Measurements from ENCODE around the gene STK39.

Gene STK39

DNA sequence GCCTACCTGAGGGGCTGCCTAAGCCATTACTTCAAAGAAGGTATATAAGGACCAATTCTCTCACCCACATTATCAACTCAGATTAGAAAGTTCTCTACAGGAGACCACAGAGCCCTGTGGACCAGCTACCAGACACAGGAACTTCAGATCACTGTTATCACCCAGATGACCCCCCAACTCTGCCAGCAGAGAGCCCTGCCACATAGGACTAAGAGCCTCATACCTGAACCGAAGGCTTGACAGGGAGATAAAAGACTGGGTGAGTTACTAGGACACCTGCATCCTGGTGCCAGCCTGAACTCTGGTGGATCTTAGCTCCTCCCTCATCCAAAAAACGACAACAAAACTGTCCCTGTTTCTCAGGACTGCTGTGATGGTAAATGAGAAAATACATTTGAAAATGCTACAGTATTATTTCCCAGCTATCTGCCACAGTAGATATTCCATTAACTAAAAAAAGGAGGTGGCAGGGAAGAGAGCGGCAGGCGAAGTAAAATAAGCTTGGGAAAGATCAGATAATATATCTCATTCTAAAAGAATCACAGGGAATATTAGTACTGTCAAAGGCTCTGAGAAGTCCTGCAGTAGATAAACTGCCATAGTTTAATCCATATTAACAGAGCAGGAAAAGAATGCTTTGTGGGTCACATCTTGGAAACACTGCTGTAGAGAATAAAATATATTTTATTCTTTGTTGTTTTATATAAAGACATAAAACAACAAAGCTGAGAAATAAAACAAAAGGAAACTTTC lies 79.7 kb downstream of the STK39 start:
- no peak overlapping the region for H3K27ac ChIP-seq (replicated peaks)
- no peak for DNase-seq (ENCODE audit: low read depth in 1 of 2, low spot score in 1 of 2)
- no peaks in the 10 kb centered on the region for H3K27me3 ChIP-seq (ENCODE audit: insufficient read depth, poor library complexity, severe bottlenecking)

DNA sequence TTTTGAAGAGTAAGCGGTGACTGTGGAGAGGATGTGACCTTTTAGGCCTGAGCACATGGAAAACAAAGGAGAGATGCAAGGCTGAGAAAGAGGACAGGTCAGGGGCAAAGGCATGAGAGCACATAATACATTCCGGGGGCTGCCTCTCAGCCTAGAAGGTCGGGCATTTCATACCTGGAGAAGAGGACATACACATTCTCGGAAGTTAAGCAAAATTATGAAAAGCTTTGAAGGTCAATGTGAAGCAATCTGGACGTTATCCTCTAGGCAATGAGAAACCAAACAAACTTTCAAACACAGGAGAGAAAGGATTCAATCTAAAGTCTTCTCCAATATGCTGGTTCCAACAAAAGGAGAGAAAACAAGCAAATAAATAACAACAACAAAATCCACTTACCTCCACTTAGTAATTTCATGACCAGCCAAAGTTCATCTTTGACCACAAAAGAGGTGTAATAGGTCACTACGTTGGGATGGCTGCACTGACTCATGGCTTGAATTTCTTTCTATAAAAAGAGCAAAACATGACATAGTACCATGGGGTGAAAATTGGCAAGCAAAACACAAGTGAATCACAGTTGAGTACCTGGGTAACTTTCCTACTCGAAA lies 80.4 kb downstream of the STK39 start:
- no peak for DNase-seq (ENCODE audit: low read depth in 1 of 2, low spot score in 1 of 2)
- H3K27ac ChIP-seq (replicated peaks), result no peak overlapping the region
- no peaks in the 10 kb centered on the region for H3K27me3 ChIP-seq (ENCODE audit: insufficient read depth, poor library complexity, severe bottlenecking)
- H3K4me3 ChIP-seq (replicated peaks; ENCODE audit: insufficient read depth, low read length), result no peak overlapping the region
- TF ChIP-seq POLR2AphosphoS5 (IDR thresholded peaks at IDR 0.05; ENCODE audit: low read depth) (no peak), SPI1 (IDR thresholded peaks at IDR 0.05; ENCODE audit: borderline replicate concordance, low read depth) (no peak)
- TF ChIP-seq, protein P1, sequence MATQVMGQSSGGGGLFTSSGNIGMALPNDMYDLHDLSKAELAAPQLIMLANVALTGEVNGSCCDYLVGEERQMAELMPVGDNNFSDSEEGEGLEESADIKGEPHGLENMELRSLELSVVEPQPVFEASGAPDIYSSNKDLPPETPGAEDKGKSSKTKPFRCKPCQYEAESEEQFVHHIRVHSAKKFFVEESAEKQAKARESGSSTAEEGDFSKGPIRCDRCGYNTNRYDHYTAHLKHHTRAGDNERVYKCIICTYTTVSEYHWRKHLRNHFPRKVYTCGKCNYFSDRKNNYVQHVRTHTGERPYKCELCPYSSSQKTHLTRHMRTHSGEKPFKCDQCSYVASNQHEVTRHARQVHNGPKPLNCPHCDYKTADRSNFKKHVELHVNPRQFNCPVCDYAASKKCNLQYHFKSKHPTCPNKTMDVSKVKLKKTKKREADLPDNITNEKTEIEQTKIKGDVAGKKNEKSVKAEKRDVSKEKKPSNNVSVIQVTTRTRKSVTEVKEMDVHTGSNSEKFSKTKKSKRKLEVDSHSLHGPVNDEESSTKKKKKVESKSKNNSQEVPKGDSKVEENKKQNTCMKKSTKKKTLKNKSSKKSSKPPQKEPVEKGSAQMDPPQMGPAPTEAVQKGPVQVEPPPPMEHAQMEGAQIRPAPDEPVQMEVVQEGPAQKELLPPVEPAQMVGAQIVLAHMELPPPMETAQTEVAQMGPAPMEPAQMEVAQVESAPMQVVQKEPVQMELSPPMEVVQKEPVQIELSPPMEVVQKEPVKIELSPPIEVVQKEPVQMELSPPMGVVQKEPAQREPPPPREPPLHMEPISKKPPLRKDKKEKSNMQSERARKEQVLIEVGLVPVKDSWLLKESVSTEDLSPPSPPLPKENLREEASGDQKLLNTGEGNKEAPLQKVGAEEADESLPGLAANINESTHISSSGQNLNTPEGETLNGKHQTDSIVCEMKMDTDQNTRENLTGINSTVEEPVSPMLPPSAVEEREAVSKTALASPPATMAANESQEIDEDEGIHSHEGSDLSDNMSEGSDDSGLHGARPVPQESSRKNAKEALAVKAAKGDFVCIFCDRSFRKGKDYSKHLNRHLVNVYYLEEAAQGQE (IDR thresholded peaks at IDR 0.05; ENCODE audit: insufficient replicate concordance, low read depth), result no peak

More for the DNA sequence above, 79.7 kb downstream of the STK39 start:
- no peak overlapping the region for H3K4me3 ChIP-seq (replicated peaks; ENCODE audit: insufficient read depth, low read length)
- TF ChIP-seq, protein P2, sequence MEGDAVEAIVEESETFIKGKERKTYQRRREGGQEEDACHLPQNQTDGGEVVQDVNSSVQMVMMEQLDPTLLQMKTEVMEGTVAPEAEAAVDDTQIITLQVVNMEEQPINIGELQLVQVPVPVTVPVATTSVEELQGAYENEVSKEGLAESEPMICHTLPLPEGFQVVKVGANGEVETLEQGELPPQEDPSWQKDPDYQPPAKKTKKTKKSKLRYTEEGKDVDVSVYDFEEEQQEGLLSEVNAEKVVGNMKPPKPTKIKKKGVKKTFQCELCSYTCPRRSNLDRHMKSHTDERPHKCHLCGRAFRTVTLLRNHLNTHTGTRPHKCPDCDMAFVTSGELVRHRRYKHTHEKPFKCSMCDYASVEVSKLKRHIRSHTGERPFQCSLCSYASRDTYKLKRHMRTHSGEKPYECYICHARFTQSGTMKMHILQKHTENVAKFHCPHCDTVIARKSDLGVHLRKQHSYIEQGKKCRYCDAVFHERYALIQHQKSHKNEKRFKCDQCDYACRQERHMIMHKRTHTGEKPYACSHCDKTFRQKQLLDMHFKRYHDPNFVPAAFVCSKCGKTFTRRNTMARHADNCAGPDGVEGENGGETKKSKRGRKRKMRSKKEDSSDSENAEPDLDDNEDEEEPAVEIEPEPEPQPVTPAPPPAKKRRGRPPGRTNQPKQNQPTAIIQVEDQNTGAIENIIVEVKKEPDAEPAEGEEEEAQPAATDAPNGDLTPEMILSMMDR (IDR thresholded peaks at IDR 0.05; ENCODE audit: insufficient read depth, low read length), result no peak
- TF ChIP-seq GABPA (IDR thresholded peaks at IDR 0.05; ENCODE audit: low read depth) (no peak), SPI1 (IDR thresholded peaks at IDR 0.05; ENCODE audit: borderline replicate concordance, low read depth) (no peak), POLR2AphosphoS5 (IDR thresholded peaks at IDR 0.05; ENCODE audit: low read depth) (no peak)
- TF ChIP-seq, protein P1 (IDR thresholded peaks at IDR 0.05; ENCODE audit: insufficient replicate concordance, low read depth), result no peak

DNA sequence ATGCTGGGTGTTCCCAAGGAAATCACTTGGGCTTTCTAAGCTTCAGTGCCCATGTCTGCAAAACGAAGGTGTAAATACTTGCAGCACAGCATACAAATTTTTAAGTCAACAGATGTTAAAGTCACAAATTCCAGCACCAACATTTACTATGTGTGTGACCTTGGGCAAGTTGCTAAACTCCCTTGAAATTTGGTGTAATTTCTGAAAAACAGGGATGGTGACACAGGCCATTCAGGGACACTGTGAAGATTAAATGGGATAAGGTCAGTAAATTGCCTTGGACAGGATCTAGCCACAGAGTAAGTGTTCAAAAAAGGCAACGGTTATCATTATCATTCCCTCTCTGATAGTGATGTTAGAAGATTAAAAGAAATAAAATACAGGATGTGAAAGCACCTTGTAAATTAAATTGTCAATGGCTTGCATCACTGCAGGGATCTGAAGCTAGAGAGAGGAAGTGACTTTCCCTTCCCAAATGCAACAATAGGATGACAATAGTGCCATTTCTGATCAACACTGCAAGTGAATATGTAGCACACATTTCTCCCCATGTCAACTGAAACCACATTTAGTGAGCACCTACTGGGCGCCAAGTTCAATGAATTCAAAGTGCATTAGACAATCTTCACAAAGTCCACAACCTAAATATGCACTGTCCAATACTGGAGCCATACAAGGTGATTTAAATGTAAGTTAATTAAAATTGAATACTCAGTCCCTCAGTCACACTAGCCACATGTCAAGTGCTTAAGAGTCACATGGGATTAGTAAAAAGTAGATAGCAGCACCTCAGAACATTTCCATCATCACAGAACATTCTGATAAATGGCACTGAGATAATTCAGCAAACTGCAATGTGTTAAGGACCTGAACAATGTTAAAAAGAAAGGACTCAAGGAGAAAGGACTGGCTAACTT lies 81.2 kb downstream of the STK39 start:
- DNase-seq (ENCODE audit: low read depth in 1 of 2, low spot score in 1 of 2), result no peak
- no peak overlapping the region for H3K27ac ChIP-seq (replicated peaks)
- no peak for TF ChIP-seq GABPA (IDR thresholded peaks at IDR 0.05; ENCODE audit: low read depth)
- peak; percentile 48; the same call in 1 of the 2 replicates for TF ChIP-seq SPI1 (IDR thresholded peaks at IDR 0.05; ENCODE audit: borderline replicate concordance, low read depth)

DNA sequence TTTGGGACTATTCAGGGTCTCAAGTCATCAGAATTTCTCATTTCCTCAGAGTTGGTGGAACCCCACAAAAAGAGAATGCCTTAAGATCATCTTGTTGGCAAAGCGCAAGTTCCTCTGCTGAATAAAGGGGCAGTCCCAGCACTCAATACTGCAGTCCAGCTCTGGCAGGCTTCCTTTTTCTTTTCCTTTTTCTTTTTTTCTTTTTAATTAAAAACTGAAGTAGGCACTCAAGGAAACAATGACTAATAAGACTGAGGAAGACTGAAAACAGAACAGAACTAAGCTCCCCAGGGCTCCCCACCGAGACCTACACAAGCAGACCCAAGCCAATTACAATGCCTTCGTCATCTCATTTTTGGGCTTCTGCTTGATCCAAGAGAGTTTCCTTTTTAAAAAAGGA lies 82.0 kb downstream of the STK39 start:
- H3K27me3 ChIP-seq (ENCODE audit: insufficient read depth, poor library complexity, severe bottlenecking), result no peaks in the 10 kb centered on the region
- H3K27ac ChIP-seq (replicated peaks), result no peak overlapping the region
- no peak overlapping the region for H3K4me3 ChIP-seq (replicated peaks; ENCODE audit: insufficient read depth, low read length)
- TF ChIP-seq GABPA (IDR thresholded peaks at IDR 0.05; ENCODE audit: low read depth) (no peak), POLR2AphosphoS5 (IDR thresholded peaks at IDR 0.05; ENCODE audit: low read depth) (no peak), SPI1 (IDR thresholded peaks at IDR 0.05; ENCODE audit: borderline replicate concordance, low read depth) (no peak)
- TF ChIP-seq, protein P2 (IDR thresholded peaks at IDR 0.05; ENCODE audit: insufficient read depth, low read length), result no peak
- TF ChIP-seq, protein P1 (IDR thresholded peaks at IDR 0.05; ENCODE audit: insufficient replicate concordance, low read depth), result no peak
- no peak for DNase-seq (ENCODE audit: low read depth in 1 of 2, low spot score in 1 of 2)

More for the DNA sequence above, 81.2 kb downstream of the STK39 start:
- no peak overlapping the region for H3K4me3 ChIP-seq (replicated peaks; ENCODE audit: insufficient read depth, low read length)
- no peaks in the 10 kb centered on the region for H3K27me3 ChIP-seq (ENCODE audit: insufficient read depth, poor library complexity, severe bottlenecking)

Data from HL-60 (cell line).